T-helper 17 cell (primary cell): ENCODE results near the gene CDH2. TPM values are rescaled to one million over a fixed set of nuclear protein-coding genes. Genes with fewer than 3 reads are reported as not detected.

ENCODE experiments used
- ATAC-seq: fragments of 150-1000 bp; cut with Tn5 transposase; 2 replicates; pipeline ENCODE4 v1.10.0; 2021; ENCODE audit warnings: mild to moderate bottlenecking, moderate library complexity
- DNase-seq, 3 donors: peaks; one replicate each; pipeline versions ENCODE4 v3.0.0 to v3.0.0-alpha.2; 2020 to 2021
- H3K9me3 ChIP-seq: one replicate; pipeline ENCODE4 v1.7.0; 2013; ENCODE audit warnings: low read length, mild to moderate bottlenecking; ENCODE audit not compliant: control insufficient read depth, poor library complexity, severe bottlenecking
- H3K27ac Mint-ChIP-seq: one replicate; pipeline ENCODE4 v1.8.0; 2022; ENCODE audit warnings: mild to moderate bottlenecking, moderate library complexity, mixed read lengths
- H3K27me3 Mint-ChIP-seq: one replicate; pipeline ENCODE4 v1.8.0; 2022; ENCODE audit warnings: mixed read lengths
- H3K36me3 Mint-ChIP-seq: one replicate; pipeline ENCODE4 v1.8.0; 2022; ENCODE audit warnings: low read depth, mixed read lengths
- H3K4me1 Mint-ChIP-seq: one replicate; pipeline ENCODE4 v1.8.0; 2022; ENCODE audit warnings: mild to moderate bottlenecking, mixed read lengths
- H3K4me3 Mint-ChIP-seq: one replicate; pipeline ENCODE4 v1.8.0; 2022; ENCODE audit warnings: mild to moderate bottlenecking, moderate library complexity, mixed read lengths
- total RNA-seq, 4 donors: library from RNA in 2 of 4; stranded (reverse) in 2 of 4; gene quantifications; one replicate each; pipeline ENCODE4 v1.2.3 and lab custom pipeline; 2022 to 2026

The CDH2 gene
- total RNA-seq, 2 donors from 2014 or later = 0.37 to 0.55 TPM

GRCh38 chr18:28161608-28162599, 15.0 kb downstream of the CDH2 start:
- no peak for ATAC-seq
- DNase-seq = no peak
- H3K4me1 Mint-ChIP-seq = no peaks in the 10 kb centered on the region
- H3K27me3 Mint-ChIP-seq = no peaks in the 10 kb centered on the region
- no peak overlapping the region for H3K4me3 Mint-ChIP-seq
- no peaks in the 10 kb centered on the region for H3K36me3 Mint-ChIP-seq
- no peak overlapping the region for H3K27ac Mint-ChIP-seq
- no peaks in the 10 kb centered on the region for H3K9me3 ChIP-seq

GRCh38 chr18:28159055-28159454, 17.9 kb downstream of the CDH2 start:
- DNase-seq = no peak
- no peaks in the 10 kb centered on the region for H3K27me3 Mint-ChIP-seq
- H3K9me3 ChIP-seq = no peaks in the 10 kb centered on the region
- no peak for ATAC-seq
- no peaks in the 10 kb centered on the region for H3K36me3 Mint-ChIP-seq
- no peaks in the 10 kb centered on the region for H3K4me1 Mint-ChIP-seq
- no peak overlapping the region for H3K4me3 Mint-ChIP-seq
- H3K27ac Mint-ChIP-seq = no peak overlapping the region

- no peak for ATAC-seq
- no peak for DNase-seq
- Mint-ChIP-seq H3K4me3 (no peak overlapping the region), H3K27ac (no peak overlapping the region), H3K4me1 (no peaks in the 10 kb centered on the region), H3K36me3 (no peaks in the 10 kb centered on the region), H3K27me3 (no peaks in the 10 kb centered on the region)
- no peaks in the 10 kb centered on the region for H3K9me3 ChIP-seq
Measured at GRCh38 chr18:28158083-28158581, 18.8 kb downstream of the CDH2 start.

- Mint-ChIP-seq H3K4me3 (no peak overlapping the region), H3K27me3 (no peaks in the 10 kb centered on the region), H3K27ac (no peak overlapping the region), H3K4me1 (no peaks in the 10 kb centered on the region), H3K36me3 (no peaks in the 10 kb centered on the region)
- ATAC-seq = no peak
- DNase-seq = no peak
- H3K9me3 ChIP-seq = no peaks in the 10 kb centered on the region
Measured at GRCh38 chr18:28153485-28154065, 23.4 kb downstream of the CDH2 start.

GRCh38 chr18:28152754-28153153, 24.2 kb downstream of the CDH2 start:
- Mint-ChIP-seq H3K36me3 (no peaks in the 10 kb centered on the region), H3K4me1 (no peaks in the 10 kb centered on the region), H3K27ac (no peak overlapping the region), H3K27me3 (no peaks in the 10 kb centered on the region), H3K4me3 (no peak overlapping the region)
- H3K9me3 ChIP-seq = no peaks in the 10 kb centered on the region
- ATAC-seq (no peak), DNase-seq (no peak)

GRCh38 chr18:28152354-28152753, 24.6 kb downstream of the CDH2 start:
- no peak overlapping the region for H3K4me3 Mint-ChIP-seq
- DNase-seq = no peak
- no peaks in the 10 kb centered on the region for H3K36me3 Mint-ChIP-seq
- H3K9me3 ChIP-seq = no peaks in the 10 kb centered on the region
- no peaks in the 10 kb centered on the region for H3K27me3 Mint-ChIP-seq
- ATAC-seq = no peak
- no peaks in the 10 kb centered on the region for H3K4me1 Mint-ChIP-seq
- H3K27ac Mint-ChIP-seq = no peak overlapping the region

GRCh38 chr18:28151434-28151833, 25.5 kb downstream of the CDH2 start:
- Mint-ChIP-seq H3K27ac (no peak overlapping the region), H3K4me1 (no peaks in the 10 kb centered on the region), H3K27me3 (no peaks in the 10 kb centered on the region), H3K4me3 (no peak overlapping the region), H3K36me3 (no peaks in the 10 kb centered on the region)
- DNase-seq (no peak), ATAC-seq (no peak)
- no peaks in the 10 kb centered on the region for H3K9me3 ChIP-seq

GRCh38 chr18:28150925-28151324, 26.0 kb downstream of the CDH2 start:
- no peaks in the 10 kb centered on the region for H3K9me3 ChIP-seq
- Mint-ChIP-seq H3K27ac (no peak overlapping the region), H3K4me1 (no peaks in the 10 kb centered on the region), H3K4me3 (no peak overlapping the region), H3K27me3 (no peaks in the 10 kb centered on the region), H3K36me3 (no peaks in the 10 kb centered on the region)
- ATAC-seq (no peak), DNase-seq (no peak)

GRCh38 chr18:28149810-28150420, 27.0 kb downstream of the CDH2 start:
- H3K4me1 Mint-ChIP-seq = no peaks in the 10 kb centered on the region
- H3K4me3 Mint-ChIP-seq = no peak overlapping the region
- H3K9me3 ChIP-seq = no peaks in the 10 kb centered on the region
- H3K36me3 Mint-ChIP-seq = no peaks in the 10 kb centered on the region
- H3K27ac Mint-ChIP-seq = no peak overlapping the region
- DNase-seq (no peak), ATAC-seq (no peak)
- H3K27me3 Mint-ChIP-seq = no peaks in the 10 kb centered on the region

- ATAC-seq = no peak
Measured at GRCh38 chr18:28147674-28148171, 29.2 kb downstream of the CDH2 start.

GRCh38 chr18:28143725-28144124, 33.2 kb downstream of the CDH2 start:
- ATAC-seq = no peak
- no peak for DNase-seq
- H3K4me3 Mint-ChIP-seq = no peak overlapping the region
- H3K27me3 Mint-ChIP-seq = no peaks in the 10 kb centered on the region
- no peaks in the 10 kb centered on the region for H3K36me3 Mint-ChIP-seq
- H3K27ac Mint-ChIP-seq = no peak overlapping the region
- no peaks in the 10 kb centered on the region for H3K4me1 Mint-ChIP-seq
- H3K9me3 ChIP-seq = no peaks in the 10 kb centered on the region

More at GRCh38 chr18:28147674-28148171, 29.2 kb downstream of the CDH2 start:
- H3K27me3 Mint-ChIP-seq = no peaks in the 10 kb centered on the region
- H3K4me1 Mint-ChIP-seq = no peaks in the 10 kb centered on the region
- no peak for DNase-seq
- H3K4me3 Mint-ChIP-seq = no peak overlapping the region
- no peaks in the 10 kb centered on the region for H3K36me3 Mint-ChIP-seq
- H3K27ac Mint-ChIP-seq = no peak overlapping the region
- H3K9me3 ChIP-seq = no peaks in the 10 kb centered on the region

- H3K4me1 Mint-ChIP-seq = no peaks in the 10 kb centered on the region
- no peaks in the 10 kb centered on the region for H3K36me3 Mint-ChIP-seq
- ATAC-seq (no peak), DNase-seq (no peak)
- H3K4me3 Mint-ChIP-seq = no peak overlapping the region
- H3K27ac Mint-ChIP-seq = no peak overlapping the region
- no peaks in the 10 kb centered on the region for H3K27me3 Mint-ChIP-seq
- no peaks in the 10 kb centered on the region for H3K9me3 ChIP-seq
Measured at GRCh38 chr18:28138816-28139215, 38.1 kb downstream of the CDH2 start.

GRCh38 chr18:28136071-28136470, 40.9 kb downstream of the CDH2 start:
- Mint-ChIP-seq H3K4me3 (no peak overlapping the region), H3K4me1 (no peaks in the 10 kb centered on the region), H3K36me3 (no peaks in the 10 kb centered on the region), H3K27me3 (no peaks in the 10 kb centered on the region), H3K27ac (no peak overlapping the region)
- ATAC-seq = no peak
- H3K9me3 ChIP-seq = no peaks in the 10 kb centered on the region
- no peak for DNase-seq
